ENCODE results near the gene PGLYRP2. TPM values are rescaled to one million over a fixed set of nuclear protein-coding genes. Genes with fewer than 3 reads are reported as not detected.

PGLYRP2 gene
- total and polyA plus RNA-seq, 9 of the 15 experiments (the other 6 are each of a cell fraction or from before 2014, with no cell fraction given) = not detected

GRCh38 chr19:15498156-15498858 lies 19.0 kb upstream of the PGLYRP2 start:
- Histone ChIP-seq H3K27me3 (ENCODE audit: control insufficient read depth in 2 of 2, insufficient read depth in 2 of 2, low read length in 2 of 2) (peaks cover 2 to 15% of the 10 kb centered on the region in 2 experiments; a peak in 4 of 5 replicates), H3K4me1 (replicated peaks in 1 of 2; ENCODE audit: control insufficient read depth in 2 of 2, insufficient read depth in 2 of 2, low read length in 2 of 2) (no peaks in the 10 kb centered on the region), H3K9ac (ENCODE audit: insufficient read depth in 1 of 2, low read depth in 2 of 2, low read length in 2 of 2) (no peak overlapping the region), H3K27ac (ENCODE audit: extremely low read depth, low read depth, low read length) (no peak overlapping the region), H3K9me1 (ENCODE audit: control insufficient read depth, insufficient read depth, low read length) (no peaks in the 10 kb centered on the region), H3K36me3 (ENCODE audit: control insufficient read depth, insufficient read depth, low read length) (no peaks in the 10 kb centered on the region), H3K79me2 (ENCODE audit: control insufficient read depth, insufficient read depth, low read length) (no peaks in the 10 kb centered on the region), H3K4me2 (ENCODE audit: insufficient read depth, low read length) (no peak overlapping the region), H3K9me3 (replicated peaks; ENCODE audit: control insufficient read depth, insufficient read depth, low read depth, low read length) (no peaks in the 10 kb centered on the region), H2AFZ (ENCODE audit: low read depth, low read length) (no peak overlapping the region), H4K20me1 (replicated peaks; ENCODE audit: control insufficient read depth, insufficient read depth, low read length) (no peaks in the 10 kb centered on the region), H3K4me3 (no peak overlapping the region)
- no TSS peak for BruUV-seq (replicated peaks)
- 25% methylated on average over 10 of the region's 10 CpGs for WGBS (ENCODE audit: insufficient coverage, low coverage, missing lambda C conversion rate)
- in situ Hi-C loops (cut with MboI) = no loop called here
- intact Hi-C loops (cut with micrococcal nuclease) = no loop called here
- no peak for FAIRE-seq
- TF ChIP-seq RBBP5 (IDR thresholded peaks at IDR 0.05; ENCODE audit: borderline replicate concordance, insufficient read depth, low read length, poor library complexity, severe bottlenecking) = no peak
- no peak for TF ChIP-seq MTF1 (CRISPR knock-in tag; IDR thresholded peaks at IDR 0.05; ENCODE audit: borderline replicate concordance)
- no peak for TF ChIP-seq PURB (CRISPR knock-in tag; IDR thresholded peaks at IDR 0.05; ENCODE audit: low read depth)
- no peak for TF ChIP-seq ZNF165 (CRISPR knock-in tag; IDR thresholded peaks at IDR 0.05; ENCODE audit: borderline replicate concordance)
- TF ChIP-seq HNRNPLL (IDR thresholded peaks at IDR 0.05; ENCODE audit: low read depth, low read length, poor library complexity, severe bottlenecking) = no peak
- TF ChIP-seq ZNF184 (CRISPR knock-in tag; IDR thresholded peaks at IDR 0.05) = no peak
- no peak for TF ChIP-seq RUNX1 (IDR thresholded peaks at IDR 0.05; ENCODE audit: low read depth)
- TF ChIP-seq ZC3H8 (IDR thresholded peaks at IDR 0.05) = no peak
- no peak for TF ChIP-seq SIN3A (IDR thresholded peaks at IDR 0.05; ENCODE audit: borderline replicate concordance in 2 of 2, control insufficient read depth in 1 of 2, low read depth in 2 of 2, low read length in 2 of 2)
- ATAC-seq = no peak
- ChIA-PET CTCF (ENCODE audit: low intra/inter-chr PET ratio) (no interaction called here), POLR2A (no interaction called here)
- no peak for DNase-seq (ENCODE audit: extremely low read depth in 1 of 4, low spot score in 3 of 4)
